ENCODE results near the gene UMPS. TPM values are rescaled to one million over a fixed set of nuclear protein-coding genes. Genes with fewer than 3 reads are reported as not detected.
A peak's percentile ranks its signal among the peaks of the same experiment; 100 is the strongest.

UMPS gene
- total and polyA plus RNA-seq, 2 of the 4 experiments (the other 2 are of a cell fraction), result 18.7 to 26.7 TPM

- DNase-seq (no peak), ATAC-seq (ENCODE audit: low read depth) (no peak)
- Histone ChIP-seq H3K56ac (ENCODE audit: extremely low read depth, insufficient read depth, low read length) (no peak overlapping the region), H3K4me1 (ENCODE audit: control insufficient read depth, insufficient read depth, low read length) (peaks cover 29% of the 10 kb centered on the region), H2AK5ac (ENCODE audit: low read depth, low read length) (peak overlapping the region; percentile 96), H3K4ac (ENCODE audit: low read depth, low read length) (peak overlapping the region; percentile 92), H2BK20ac (ENCODE audit: low read depth, low read length) (peak overlapping the region; percentile 91; the same call in 1 of the 2 replicates), H3K14ac (replicated peaks; ENCODE audit: low read depth, low read length) (peak overlapping the region; percentile 76), H3K4me2 (ENCODE audit: low read depth, low read length) (no peak overlapping the region), H2BK120ac (ENCODE audit: low read depth, low read length) (peak overlapping the region; percentile 87), H2AFZ (replicated peaks; ENCODE audit: low read length, poor library complexity) (peak overlapping the region; percentile 92), H4K91ac (ENCODE audit: insufficient read depth, low read depth, low read length) (peak overlapping the region; percentile 77), H2BK5ac (ENCODE audit: low read depth, low read length, poor library complexity, severe bottlenecking) (peak overlapping the region; percentile 12), H3K36me3 (ENCODE audit: control insufficient read depth, insufficient read depth, low read length) (peaks cover 10% of the 10 kb centered on the region; the same call in 1 of the 2 replicates), H2AK9ac (replicated peaks; ENCODE audit: low read depth, low read length, poor library complexity) (no peak overlapping the region), H4K5ac (ENCODE audit: low read depth, low read length) (0 out of 2 replicates have a peak overlapping the region, but pooled peaks have one; percentile 63), H3K18ac (ENCODE audit: low read depth, low read length) (peak overlapping the region; percentile 3; the same call in 1 of the 2 replicates), H3K79me1 (ENCODE audit: low read depth in 1 of 2, low read length in 2 of 2) (peaks cover 8 to 82% of the 10 kb centered on the region in 2 experiments), H3K9me3 (ENCODE audit: control insufficient read depth, insufficient read depth, low read length) (no peaks in the 10 kb centered on the region), H4K8ac (ENCODE audit: low read depth in 2 of 2, low read length in 2 of 2) (peak overlapping the region; percentile 19 to 92; a peak in 3 of 4 replicates), H4K20me1 (ENCODE audit: insufficient read depth, low read length) (peaks cover 14% of the 10 kb centered on the region; the same call in 1 of the 2 replicates), H3K9ac (ENCODE audit: low read depth, low read length) (0 out of 2 replicates have a peak overlapping the region, but pooled peaks have one; percentile 13), H2BK15ac (ENCODE audit: low read depth, low read length) (peak overlapping the region; percentile 89; the same call in 2 of the 3 replicates), H3K4me3 (ENCODE audit: insufficient read depth, low read depth, low read length) (no peak overlapping the region), H3K27ac (ENCODE audit: insufficient read depth, low read length) (peak overlapping the region; percentile 9; the same call in 1 of the 2 replicates), H3K9me1 (ENCODE audit: insufficient read depth, low read length) (peaks cover 44% of the 10 kb centered on the region), H3K23ac (ENCODE audit: low read depth, low read length) (peak overlapping the region; percentile 91), H3K27me3 (ENCODE audit: control insufficient read depth, insufficient read depth, low read length) (no peaks in the 10 kb centered on the region)
- intact Hi-C loops (cut with micrococcal nuclease) (no loop called here), in situ Hi-C loops (cut with MboI; ENCODE audit: low sequenced_read_pairs) (no loop called here), dilution Hi-C loops (cut with HindIII; ENCODE audit: low sequenced_read_pairs, unreplicated experiment) (no loop called here)
- TF ChIP-seq POLR2A (IDR thresholded peaks at IDR 0.05; ENCODE audit: low read depth, low read length) (no peak), NFE2L2 (IDR thresholded peaks at IDR 0.05; ENCODE audit: low read depth, low read length) (no peak), MAFK (IDR thresholded peaks at IDR 0.05; ENCODE audit: low read depth, low read length) (no peak), USF2 (IDR thresholded peaks at IDR 0.05; ENCODE audit: low read depth, low read length) (no peak), BHLHE40 (IDR thresholded peaks at IDR 0.05; ENCODE audit: low read depth, low read length) (no peak), MXI1 (IDR thresholded peaks at IDR 0.05; ENCODE audit: borderline replicate concordance, low read depth, low read length) (no peak), ELK1 (IDR thresholded peaks at IDR 0.05; ENCODE audit: borderline replicate concordance, low read depth, low read length) (no peak), RAD21 (IDR thresholded peaks at IDR 0.05; ENCODE audit: low read length) (no peak)
- CTCF ChIA-PET, result no interaction called here
- no TSS peak for BruUV-seq (replicated peaks)
- POLR2A ChIA-PET (ENCODE audit: unreplicated experiment), result no interaction called here
- 88% methylated on average over 1 of the region's 8 CpGs; no CpG with 5 or more reads in 1 of the 2 experiments for WGBS, 2 experiments (ENCODE audit: extremely low coverage in 2 of 2, insufficient read length in 1 of 2)
Measured at GRCh38 chr3:124781476-124782376, 51.5 kb downstream of the UMPS start.
